ENCODE data around the gene INPP4A.

Gene INPP4A

DNA sequence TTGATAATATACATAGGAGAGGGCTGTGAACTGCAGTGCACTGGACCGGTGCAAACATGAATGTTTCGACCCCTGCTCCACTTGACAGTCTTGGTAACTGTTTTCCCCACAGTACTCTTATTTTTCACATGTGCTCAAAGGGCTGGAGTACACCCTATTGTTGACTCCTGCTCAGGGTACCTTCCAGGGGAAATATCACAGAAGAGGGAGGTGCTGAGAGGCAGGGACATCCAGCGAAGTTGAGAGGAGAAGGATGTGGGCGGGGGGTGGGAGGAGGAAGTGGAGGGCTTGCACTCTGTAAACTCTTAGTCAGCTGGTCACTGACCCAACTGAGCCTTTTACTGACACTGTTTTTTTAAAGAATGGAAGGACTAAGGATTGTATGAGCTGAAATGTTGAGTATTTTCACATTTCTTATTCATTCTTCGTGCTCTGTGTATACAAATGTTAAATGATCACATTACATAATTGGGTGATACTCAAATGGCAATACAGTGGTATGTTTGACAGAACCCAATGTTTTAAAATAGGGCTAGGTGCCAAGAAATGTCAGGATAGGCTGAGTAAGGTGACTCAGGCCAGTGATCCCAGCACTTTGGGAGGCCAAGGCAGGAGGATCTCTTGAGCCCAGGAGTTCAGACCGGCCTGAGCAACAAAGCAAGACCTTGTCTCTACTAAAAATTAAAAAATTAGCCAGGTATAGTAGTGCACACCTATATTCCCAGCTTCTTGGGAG is 10.0 kb downstream of the INPP4A start:
- Histone ChIP-seq H3K9me3 (no peaks in the 10 kb centered on the region), H3K36me3 (no peaks in the 10 kb centered on the region), H3K4me3 (ENCODE audit: low read depth in 1 of 2, low read length in 1 of 2) (peak overlapping the region; percentile 47 to 55), H3K27me3 (no peaks in the 10 kb centered on the region), H3K4me1 (ENCODE audit: control insufficient read depth in 1 of 2, insufficient read depth in 1 of 2, low read depth in 1 of 2, low read length in 1 of 2) (peaks cover 74 to 92% of the 10 kb centered on the region in 2 experiments), H3K27ac (peak overlapping the region; percentile 96)
- TF ChIP-seq CTCF (IDR thresholded peaks at IDR 0.05), result no peak

- Histone ChIP-seq H3K4me3 (ENCODE audit: low read depth in 1 of 2, low read length in 1 of 2) (peak overlapping the region; percentile 47 to 55), H3K27me3 (no peaks in the 10 kb centered on the region), H3K27ac (peak overlapping the region; percentile 96), H3K36me3 (no peaks in the 10 kb centered on the region), H3K4me1 (ENCODE audit: control insufficient read depth in 1 of 2, insufficient read depth in 1 of 2, low read depth in 1 of 2, low read length in 1 of 2) (peaks cover 83 to 94% of the 10 kb centered on the region in 2 experiments), H3K9me3 (no peaks in the 10 kb centered on the region)
- TF ChIP-seq CTCF (IDR thresholded peaks at IDR 0.05), result no peak
Observed at GRCh38 chr2:98455494-98455976, 10.9 kb downstream of the INPP4A start.

DNA sequence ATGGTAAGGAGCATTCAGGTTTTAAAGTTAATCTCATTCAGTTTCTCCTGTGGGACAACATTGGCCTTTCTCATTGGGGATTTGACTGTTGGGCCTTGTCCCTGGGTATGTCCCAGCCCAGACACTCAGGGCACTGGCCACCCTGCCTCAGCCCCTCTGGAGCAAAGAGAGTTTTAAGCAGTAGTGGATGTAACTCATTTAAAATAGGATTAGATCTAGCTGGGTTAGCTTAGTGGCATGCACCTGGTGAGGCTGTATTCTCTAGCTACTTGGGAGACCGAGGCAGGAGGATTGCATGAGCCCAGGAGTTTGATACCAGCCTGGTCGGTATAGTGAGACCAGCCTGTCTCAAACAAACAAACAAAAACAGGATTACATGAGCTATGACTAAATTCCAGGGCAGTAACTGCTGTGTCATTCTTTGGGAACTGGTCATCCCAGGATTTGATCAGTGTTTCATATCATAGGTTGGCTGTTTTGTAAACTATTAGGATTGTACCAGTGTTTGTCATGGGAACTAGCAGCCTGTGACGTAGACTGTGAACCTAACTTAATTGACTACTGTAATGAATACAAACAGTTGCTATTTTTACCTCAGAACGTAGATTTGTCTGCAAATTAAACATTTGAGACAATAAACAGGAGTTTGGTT is 12.5 kb downstream of the INPP4A start:
- Histone ChIP-seq H3K9me3 (no peaks in the 10 kb centered on the region), H3K4me1 (ENCODE audit: control insufficient read depth in 1 of 2, insufficient read depth in 1 of 2, low read depth in 1 of 2, low read length in 1 of 2) (peaks cover 86 to 94% of the 10 kb centered on the region in 2 experiments), H3K36me3 (no peaks in the 10 kb centered on the region), H3K27ac (peak overlapping the region; percentile 96), H3K27me3 (no peaks in the 10 kb centered on the region), H3K4me3 (ENCODE audit: low read depth in 1 of 2, low read length in 1 of 2) (no peak overlapping the region)
- TF ChIP-seq CTCF (IDR thresholded peaks at IDR 0.05), result no peak

GRCh38 chr2:98458207-98458606 is 13.5 kb downstream of the INPP4A start:
- no peaks in the 10 kb centered on the region for H3K9me3 ChIP-seq
- no peaks in the 10 kb centered on the region for H3K27me3 ChIP-seq
- no peak for TF ChIP-seq CTCF (IDR thresholded peaks at IDR 0.05)
- peak overlapping the region; percentile 94 for H3K27ac ChIP-seq
- peaks cover 85 to 94% of the 10 kb centered on the region in 2 experiments for H3K4me1 ChIP-seq (ENCODE audit: control insufficient read depth in 1 of 2, insufficient read depth in 1 of 2, low read depth in 1 of 2, low read length in 1 of 2)
- H3K36me3 ChIP-seq, result no peaks in the 10 kb centered on the region
- H3K4me3 ChIP-seq (ENCODE audit: low read depth in 1 of 2, low read length in 1 of 2), result no peak overlapping the region

DNA sequence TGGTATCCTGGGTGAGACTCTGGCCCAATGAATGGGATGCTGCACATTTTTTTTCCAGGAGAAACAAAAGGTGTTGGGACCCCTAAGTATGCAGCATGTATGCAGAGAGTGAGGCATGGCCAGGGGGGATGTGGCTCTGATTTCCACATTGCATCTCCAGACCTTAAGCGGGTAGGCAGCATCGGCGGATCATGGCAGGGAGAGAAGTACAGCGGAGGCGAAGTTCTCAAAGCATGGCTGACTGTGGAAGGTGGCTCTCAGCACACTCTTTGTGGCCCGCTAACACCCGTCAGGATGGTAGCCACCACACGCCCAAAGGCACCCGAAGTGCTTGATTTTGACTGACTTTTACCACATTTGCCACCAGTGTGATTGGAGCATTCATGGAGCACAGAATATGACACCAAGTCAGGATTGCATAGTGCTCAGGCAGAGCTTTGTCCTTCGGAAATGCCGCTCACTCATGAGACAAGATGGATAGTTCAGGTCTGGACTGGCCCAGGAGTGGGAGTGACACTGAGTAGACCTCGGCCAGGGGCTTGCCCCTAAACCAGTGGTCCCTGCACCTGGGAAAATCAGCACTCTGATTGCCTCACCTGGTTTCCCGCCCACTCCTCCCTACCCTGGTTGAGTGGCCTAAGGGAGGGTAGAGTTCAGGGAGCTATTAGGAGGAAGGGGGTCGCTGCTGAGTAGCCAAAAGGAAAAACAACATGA is 14.2 kb downstream of the INPP4A start:
- no peaks in the 10 kb centered on the region for H3K27me3 ChIP-seq
- peak overlapping the region; percentile 94 for H3K27ac ChIP-seq
- peaks cover 85 to 94% of the 10 kb centered on the region in 2 experiments for H3K4me1 ChIP-seq (ENCODE audit: control insufficient read depth in 1 of 2, insufficient read depth in 1 of 2, low read depth in 1 of 2, low read length in 1 of 2)
- H3K4me3 ChIP-seq (ENCODE audit: low read depth in 1 of 2, low read length in 1 of 2), result no peak overlapping the region
- TF ChIP-seq CTCF (IDR thresholded peaks at IDR 0.05), result no peak
- no peaks in the 10 kb centered on the region for H3K9me3 ChIP-seq
- H3K36me3 ChIP-seq, result no peaks in the 10 kb centered on the region

Measured in neutrophil (primary cell).